H1 (cell line): ENCODE measurements around the gene CFAP65. TPM values are rescaled to one million over a fixed set of nuclear protein-coding genes. Genes with fewer than 3 reads are reported as not detected.

Source experiments
- BACH1 ChIP-seq: IDR thresholded peaks from 2 replicates; pipeline ENCODE4 v1.6.1; 2012; ENCODE audit warnings: low read length, improper control_type of control experiment
- CEBPB ChIP-seq: IDR thresholded peaks from 2 replicates; pipeline ENCODE4 v1.6.1; 2012; ENCODE audit warnings: low read depth, low read length
- CTCF ChIP-seq, 3 experiments: IDR thresholded peaks; 1 replicate in 2 of 3; 2 replicates in 1 of 3; pipeline versions ENCODE4 v1.5.1 to v1.6.1; 2011; ENCODE audit warnings: low read length in 3 of 3, mild to moderate bottlenecking in 3 of 3, inconsistent platforms in 2 of 3, low read depth in 1 of 3, moderate library complexity in 1 of 3; ENCODE audit not compliant: insufficient read depth in 1 of 3; ENCODE audit errors: control extremely low read depth in 1 of 3
- YY1 ChIP-seq: IDR thresholded peaks from 2 replicates; pipeline ENCODE4 v1.6.1; 2011; ENCODE audit warnings: low read depth, mild to moderate bottlenecking, low read length
- polyA plus RNA-seq, 7 experiments: library from polyadenylated mRNA; depleted of rRNA in 3 of 7; stranded (reverse) in 5 of 7; unstranded in 2 of 7; fragments of >200 nt in 5 of 7; fragments of 200-250 nt in 2 of 7; gene quantifications; 1 replicate in 5 of 7; 2 replicates in 1 of 7; 4 replicates in 1 of 7; pipeline versions ENCODE4 v1.2.1 to v1.2.3, GENCODE V29; 2011 to 2013; ENCODE audit warnings: missing spikeins in 2 of 7, mixed read lengths in 2 of 7
- total RNA-seq: library from RNA; stranded (reverse); fragmentation: NEBNext Ultra II Directional; extraction: Animal tissue kit (Norgen Biotek cat#: 25700); gene quantifications from 2 replicates; pipeline ENCODE4 v1.2.1, GENCODE V29; 2021

The CFAP65 gene
- total and polyA plus RNA-seq, 2 of the 8 experiments (the other 6 are each of a cell fraction or from before 2014, with no cell fraction given) = 0.19 to 0.45 TPM

DNA sequence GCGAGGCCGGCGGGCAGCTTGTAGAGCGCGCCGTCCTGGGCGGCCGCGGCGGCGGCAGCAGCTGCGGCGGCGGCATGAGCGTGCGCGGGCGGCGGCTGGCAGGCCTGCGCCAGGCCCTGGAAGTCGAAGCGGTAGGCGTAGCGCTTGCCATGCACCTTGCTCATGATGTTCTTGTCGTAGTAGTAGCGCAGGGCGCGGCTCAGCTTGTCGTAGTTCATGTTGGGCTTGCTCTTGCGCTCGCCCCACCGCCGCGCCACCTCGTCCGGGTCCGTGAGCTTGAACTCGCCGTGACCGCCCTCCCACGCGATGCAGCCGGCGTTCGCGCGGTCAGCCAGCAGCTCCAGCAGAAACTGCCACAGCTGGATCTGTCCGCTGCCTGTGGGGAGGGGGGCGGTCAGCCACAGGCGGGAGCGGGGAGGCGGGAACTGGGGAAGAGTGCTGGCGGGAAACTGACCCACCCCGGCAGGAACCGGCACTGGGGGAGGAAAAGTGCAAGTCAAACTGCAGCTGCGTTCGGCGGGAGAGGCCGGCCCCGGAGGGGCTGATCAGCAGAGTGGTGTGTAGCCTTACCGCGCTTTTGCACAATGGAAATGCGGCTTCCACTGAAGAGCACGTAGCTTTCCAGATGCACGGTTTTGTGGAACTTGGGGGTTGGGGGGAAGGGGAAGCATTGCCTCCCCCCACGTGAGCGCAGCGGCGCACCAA is 59.3 kb downstream of the CFAP65 start (continued):
- TF ChIP-seq CTCF (IDR thresholded peaks at IDR 0.05; ENCODE audit: control extremely low read depth in 1 of 3, insufficient read depth in 1 of 3, low read depth in 1 of 3, low read length in 3 of 3) (no peak), BACH1 (no peak), CEBPB (no peak), YY1 (no peak)
